B cell (primary cell): ENCODE data around the gene OSM. TPM values are rescaled to one million over a fixed set of nuclear protein-coding genes. Genes with fewer than 3 reads are reported as not detected.
A peak's percentile ranks its signal among the peaks of the same experiment; 100 is the strongest.

Experiments
- ATAC-seq: fragments of 200-7000 bp; cut with Tn5 transposase; one replicate; pipeline ENCODE4 v1.10.0; 2021; ENCODE audit warnings: low read depth, mild to moderate bottlenecking, moderate number of reproducible peaks, moderate library complexity
- CTCF ChIA-PET: fragments of 350-600 bp; sonication (Branson Sonifier 250); formaldehyde crosslinking; loops from one replicate; lab custom pipeline; 2021; ENCODE audit warnings: antibody characterized with exemption, inconsistent platforms; lab: Charles Lee
- POLR2A ChIA-PET: fragments of 350-600 bp; sonication (Branson Sonifier 250); formaldehyde crosslinking; loops from one replicate; lab custom pipeline; 2021; ENCODE audit warnings: antibody characterized with exemption; lab: Charles Lee
- DNase-seq: peaks from one replicate; pipeline ENCODE4 v3.0.0; 2013
- H2AFZ ChIP-seq: 2 replicates; pipeline ENCODE4 v1.6.1; 2012; ENCODE audit warnings: mild to moderate bottlenecking, low read depth, low read length; ENCODE audit not compliant: insufficient read depth, poor library complexity, severe bottlenecking
- H3K27ac ChIP-seq, 2 donors: 1 replicate in 1 of 2; 2 replicates in 1 of 2; pipeline ENCODE4 v1.5.1; 2012 to 2013; ENCODE audit warnings: low read length in 2 of 2, mild to moderate bottlenecking in 2 of 2, moderate library complexity in 1 of 2
- H3K27me3 ChIP-seq, 4 experiments: fragments of 200-600 bp in 1 of 4; sonication (generic) in 1 of 4; replicated peaks in 1 of 4; 1 replicate in 2 of 4; 2 replicates in 2 of 4; pipeline versions ENCODE4 v1.6.1 to v1.7.0; 2013 to 2016; ENCODE audit warnings: low read length in 3 of 4, mild to moderate bottlenecking in 2 of 4, mixed read lengths in 1 of 4, moderate library complexity in 1 of 4; ENCODE audit not compliant: insufficient read depth in 4 of 4, control insufficient read depth in 3 of 4; ENCODE audit errors: control extremely low read depth in 1 of 4
- H3K36me3 ChIP-seq, 2 experiments: replicated peaks in 1 of 2; 1 replicate in 1 of 2; 2 replicates in 1 of 2; pipeline versions ENCODE4 v1.6.1 to v1.7.1; 2013; ENCODE audit warnings: low read length in 1 of 2; ENCODE audit not compliant: insufficient read depth in 2 of 2, control insufficient read depth in 1 of 2; ENCODE audit errors: control extremely low read depth in 1 of 2, extremely low read depth in 1 of 2
- H3K4me1 ChIP-seq, 2 donors: fragments of 200-600 bp in 1 of 2; sonication (generic) in 1 of 2; 1 replicate in 1 of 2; 2 replicates in 1 of 2; pipeline versions ENCODE4 v1.5.1 to v1.6.1; 2013 to 2017; ENCODE audit warnings: low read length in 2 of 2; ENCODE audit not compliant: control insufficient read depth in 2 of 2, insufficient read depth in 2 of 2
- H3K4me2 ChIP-seq: replicated peaks from 2 replicates; pipeline ENCODE3; 2012; ENCODE audit warnings: mild to moderate bottlenecking, low read depth, low read length; ENCODE audit not compliant: poor library complexity, severe bottlenecking
- H3K4me3 ChIP-seq, 5 experiments: fragments of 200-600 bp in 1 of 5; sonication (generic) in 1 of 5; 1 replicate in 3 of 5; 2 replicates in 2 of 5; pipeline versions ENCODE4 v1.5.1 to v1.7.0; 2011 to 2016; ENCODE audit warnings: low read length in 4 of 5, mild to moderate bottlenecking in 4 of 5, low read depth in 2 of 5, control low read depth in 1 of 5, moderate library complexity in 1 of 5; ENCODE audit not compliant: insufficient read depth in 1 of 5; ENCODE audit errors: control extremely low read depth in 1 of 5, extremely low read depth in 1 of 5
- H3K79me2 ChIP-seq: fragments of 200-600 bp; sonication (generic); one replicate; pipeline ENCODE4 v1.6.0; 2016; ENCODE audit warnings: low read length; ENCODE audit not compliant: control insufficient read depth, insufficient read depth
- H3K9ac ChIP-seq: fragments of 200-600 bp; sonication (generic); 2 replicates; pipeline ENCODE4 v1.6.1; 2017; ENCODE audit warnings: mild to moderate bottlenecking, low read length, moderate library complexity
- H3K9me3 ChIP-seq, 3 donors: one replicate each; pipeline versions ENCODE4 v1.6.1 to v1.7.1; 2013; ENCODE audit warnings: low read length in 2 of 3; ENCODE audit not compliant: control insufficient read depth in 2 of 3, insufficient read depth in 1 of 3; ENCODE audit errors: control extremely low read depth in 1 of 3
- H4K20me1 ChIP-seq: 2 replicates; pipeline ENCODE4 v1.6.0; 2012; ENCODE audit warnings: mild to moderate bottlenecking, low read length; ENCODE audit not compliant: insufficient read depth, control insufficient read depth, poor library complexity, severe bottlenecking
- H3K27ac Mint-ChIP-seq: one replicate; pipeline ENCODE4 v1.8.0; 2021; ENCODE audit warnings: mixed read lengths
- H3K27me3 Mint-ChIP-seq: one replicate; pipeline ENCODE4 v1.8.0; 2021; ENCODE audit warnings: mixed read lengths
- H3K4me1 Mint-ChIP-seq: one replicate; pipeline ENCODE4 v1.8.0; 2021; ENCODE audit warnings: mixed read lengths
- H3K4me3 Mint-ChIP-seq: one replicate; pipeline ENCODE4 v1.8.0; 2021; ENCODE audit warnings: mixed read lengths
- H3K9me3 Mint-ChIP-seq: one replicate; pipeline ENCODE4 v1.8.0; 2022; ENCODE audit warnings: mixed read lengths; ENCODE audit not compliant: insufficient read depth
- EZH2 ChIP-seq: IDR thresholded peaks from 2 replicates; pipeline ENCODE4 v1.6.1; 2012; ENCODE audit warnings: borderline replicate concordance, low read depth, mild to moderate bottlenecking, moderate library complexity, low read length; ENCODE audit not compliant: insufficient read depth, poor library complexity, severe bottlenecking
- WGBS: methylation state at CpG from one replicate; pipeline ENCODE4 v1.1.5; 2013; ENCODE audit warnings: missing lambda C conversion rate; ENCODE audit not compliant: insufficient coverage; 5-methylcytosine and 5-hydroxymethylcytosine counted together
- intact Hi-C: fragments of 100-400 bp; cut with micrococcal nuclease; formaldehyde crosslinking; loops from one replicate; pipeline ENCODE4 v1.10.0; 2022
- polyA plus RNA-seq: library from polyadenylated mRNA; depleted of rRNA; stranded (reverse); fragments of >200 nt; gene quantifications from 2 replicates; pipeline ENCODE4 v1.2.3, GENCODE V29; 2012
- total RNA-seq, 2 donors: library from RNA; stranded (reverse); fragments of 120-200 nt in 1 of 2; gene quantifications; 1 replicate in 1 of 2; 2 replicates in 1 of 2; pipeline versions ENCODE4 v1.2.3 to v1.2.4, GENCODE V29; 2013 to 2022
- TF ChIP-seq, protein P1 (sequence below): fragments of 200-600 bp; IDR thresholded peaks from one replicate; pipeline ENCODE4 v1.8.0; 2022; ENCODE audit warnings: antibody characterized with exemption, mild to moderate bottlenecking

The OSM gene
- total and polyA plus RNA-seq, 2 donors (not counting 1 experiment from before 2014, with no cell fraction given) = 1.8 to 12.5 TPM

DNA sequence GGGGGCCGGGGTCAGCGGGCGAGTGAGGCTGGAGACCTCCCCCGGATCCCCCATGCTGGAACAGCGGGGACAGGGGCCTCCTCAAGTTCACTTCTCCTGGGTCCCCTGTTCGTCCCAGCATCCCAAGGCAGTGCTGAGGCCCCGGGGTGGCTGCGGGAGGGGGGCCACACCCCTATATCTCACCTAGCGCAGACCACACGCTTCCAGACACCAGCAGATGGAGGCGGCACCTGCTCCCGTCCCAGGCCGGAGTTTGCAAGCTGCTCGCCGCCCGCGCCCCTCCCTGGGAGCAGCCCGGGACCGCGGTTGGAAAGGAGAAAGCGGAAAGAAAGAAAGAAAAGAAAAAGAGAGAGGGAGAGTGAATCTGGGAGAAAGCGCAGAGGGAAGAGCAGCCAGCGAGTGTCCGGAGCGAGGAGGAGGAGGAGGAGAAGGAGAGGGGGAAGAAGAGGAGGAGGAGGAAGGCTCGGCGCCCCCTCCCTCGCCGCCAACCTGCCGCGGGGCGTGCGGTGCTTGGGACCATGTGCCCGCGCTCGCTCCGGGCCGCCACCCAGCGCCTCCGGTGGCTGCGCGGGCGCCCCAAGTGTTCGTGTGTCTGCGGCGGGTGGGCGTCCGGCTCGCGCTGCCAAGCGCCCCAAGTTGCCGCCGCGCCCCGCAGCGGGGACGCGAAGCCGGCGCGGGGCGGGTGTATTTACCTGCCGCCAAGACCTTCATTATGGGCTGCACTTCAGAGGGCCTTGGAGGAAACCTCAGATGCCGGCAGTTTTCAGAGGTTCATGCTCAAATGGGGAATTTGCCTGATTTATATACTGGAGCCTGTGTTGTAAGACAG lies 20.5 kb downstream of the OSM start, which contains the start of gene LIF:
Gene LIF, minus strand, starts transcription at position 775 of the 829 bp plus-strand sequence. Its CDS starts 64 bp downstream, at position 711.
- no peak for ATAC-seq
- peak; percentile 58 for DNase-seq
- H3K9me3 ChIP-seq = peaks cover 0 to 4% (median 0%) of the 10 kb centered on the region in 3 donors
- peak within 1 kb of the TSS; percentile 41 for H3K9ac ChIP-seq
- no peaks in the 10 kb centered on the region for H4K20me1 ChIP-seq
- H3K79me2 ChIP-seq = no peaks in the 10 kb centered on the region
- POLR2A ChIA-PET = no interaction called here
- whole genome bisulfite sequencing = 6% methylated on average over 64 of the region's 64 CpGs
- peak within 1 kb of the TSS; percentile 84 for H2AFZ ChIP-seq
- no peak for TF ChIP-seq EZH2
- TF ChIP-seq, protein P1, sequence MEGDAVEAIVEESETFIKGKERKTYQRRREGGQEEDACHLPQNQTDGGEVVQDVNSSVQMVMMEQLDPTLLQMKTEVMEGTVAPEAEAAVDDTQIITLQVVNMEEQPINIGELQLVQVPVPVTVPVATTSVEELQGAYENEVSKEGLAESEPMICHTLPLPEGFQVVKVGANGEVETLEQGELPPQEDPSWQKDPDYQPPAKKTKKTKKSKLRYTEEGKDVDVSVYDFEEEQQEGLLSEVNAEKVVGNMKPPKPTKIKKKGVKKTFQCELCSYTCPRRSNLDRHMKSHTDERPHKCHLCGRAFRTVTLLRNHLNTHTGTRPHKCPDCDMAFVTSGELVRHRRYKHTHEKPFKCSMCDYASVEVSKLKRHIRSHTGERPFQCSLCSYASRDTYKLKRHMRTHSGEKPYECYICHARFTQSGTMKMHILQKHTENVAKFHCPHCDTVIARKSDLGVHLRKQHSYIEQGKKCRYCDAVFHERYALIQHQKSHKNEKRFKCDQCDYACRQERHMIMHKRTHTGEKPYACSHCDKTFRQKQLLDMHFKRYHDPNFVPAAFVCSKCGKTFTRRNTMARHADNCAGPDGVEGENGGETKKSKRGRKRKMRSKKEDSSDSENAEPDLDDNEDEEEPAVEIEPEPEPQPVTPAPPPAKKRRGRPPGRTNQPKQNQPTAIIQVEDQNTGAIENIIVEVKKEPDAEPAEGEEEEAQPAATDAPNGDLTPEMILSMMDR = peak; percentile 23
- Mint-ChIP-seq H3K4me1 (peaks cover 13% of the 10 kb centered on the region), H3K27ac (no peak within 1 kb of the TSS), H3K27me3 (peaks cover 48% of the 10 kb centered on the region), H3K9me3 (no peaks in the 10 kb centered on the region), H3K4me3 (peak within 1 kb of the TSS; percentile 78)
- intact Hi-C loops = no loop called here
- H3K4me1 ChIP-seq = peaks cover 14 to 23% of the 10 kb centered on the region in 2 donors
- no peaks in the 10 kb centered on the region for H3K36me3 ChIP-seq
- H3K27me3 ChIP-seq = peaks cover 0 to 39% (median 19%) of the 10 kb centered on the region in 4 experiments
- H3K4me3 ChIP-seq = peak within 1 kb of the TSS in 4 of 5 experiments; percentile 11 to 62 (median 36)
- peak within 1 kb of the TSS; percentile 88 for H3K4me2 ChIP-seq
- CTCF ChIA-PET = no interaction called here
- H3K27ac ChIP-seq = no peak within 1 kb of the TSS
